Activated naive CD8-positive, alpha-beta T cell treated with anti-CD3 and anti-CD28 coated beads, Interleukin-2, amount 50 U/mL, for 24 hours (primary cell): ENCODE measurements around the gene ZBTB7C.
"Not testable (repeated sequence)": the region's sequence is repeated elsewhere in the genome, so short reads cannot be mapped to it uniquely, and the experiment has no call there.

ENCODE experiments used
- ATAC-seq: fragments of 150-1000 bp; cut with Tn5 transposase; one replicate; pipeline ENCODE4 v1.10.0; 2021
- DNase-seq: peaks from one replicate; pipeline ENCODE4 v3.0.0; 2021
- H3K27ac Mint-ChIP-seq: one replicate; pipeline ENCODE4 v1.8.0; 2021; ENCODE audit warnings: mild to moderate bottlenecking, mixed read lengths
- H3K27me3 Mint-ChIP-seq: one replicate; pipeline ENCODE4 v1.8.0; 2021; ENCODE audit warnings: mixed read lengths
- H3K36me3 Mint-ChIP-seq: one replicate; pipeline ENCODE4 v1.8.0; 2021; ENCODE audit warnings: low read depth, mixed read lengths
- H3K4me1 Mint-ChIP-seq: one replicate; pipeline ENCODE4 v1.8.0; 2021; ENCODE audit warnings: mixed read lengths
- H3K4me3 Mint-ChIP-seq: one replicate; pipeline ENCODE4 v1.8.0; 2021; ENCODE audit warnings: mild to moderate bottlenecking, moderate library complexity, mixed read lengths
- H3K9me3 Mint-ChIP-seq: one replicate; pipeline ENCODE4 v1.8.0; 2021; ENCODE audit warnings: mixed read lengths

ZBTB7C gene

DNA sequence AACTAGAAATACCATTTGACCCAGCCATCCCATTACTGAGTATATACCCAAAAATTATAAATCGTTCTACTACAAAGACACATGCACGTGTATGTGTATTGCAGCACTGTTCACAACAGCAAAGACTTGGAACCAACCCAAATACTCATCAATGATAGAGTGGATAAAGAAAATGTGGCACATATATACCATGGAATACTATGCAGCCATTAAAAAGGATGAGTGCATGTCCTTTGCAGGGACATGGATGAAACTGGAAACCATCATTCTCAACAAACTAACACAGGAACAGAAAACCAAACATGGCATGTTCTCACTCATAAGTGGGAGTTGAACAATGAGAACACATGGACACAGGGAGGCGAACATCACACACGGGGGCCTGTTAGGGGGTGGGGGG lies 25.2 kb upstream of the ZBTB7C start:
- ATAC-seq, H3K27ac Mint-ChIP-seq, DNase-seq, H3K4me1 Mint-ChIP-seq, H3K9me3 Mint-ChIP-seq, H3K36me3 Mint-ChIP-seq, H3K4me3 Mint-ChIP-seq: not testable (repeated sequence)
- H3K27me3 Mint-ChIP-seq = peaks cover 21% of the 10 kb centered on the region

DNA sequence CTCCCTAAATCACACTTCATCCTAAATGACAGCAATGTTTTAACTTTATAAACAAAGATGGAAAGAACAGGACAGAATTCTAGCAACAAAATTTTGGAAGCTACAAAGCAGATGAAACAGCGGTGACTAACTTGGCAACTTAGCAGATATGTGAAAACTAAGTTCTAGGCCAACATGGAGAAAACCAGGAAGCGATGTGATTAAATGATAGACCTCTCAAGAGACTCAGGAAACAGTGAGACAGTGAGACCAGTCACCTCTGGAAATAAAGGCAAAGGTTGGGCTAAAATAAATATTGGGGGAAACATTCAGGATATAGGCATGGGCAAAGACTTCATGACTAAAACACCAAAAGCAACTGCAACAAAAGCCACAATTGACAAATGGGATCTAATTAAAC lies 24.4 kb upstream of the ZBTB7C start:
- H3K27ac Mint-ChIP-seq = no peak overlapping the region
- ATAC-seq = no peak
- no peaks in the 10 kb centered on the region for H3K4me1 Mint-ChIP-seq
- no peaks in the 10 kb centered on the region for H3K9me3 Mint-ChIP-seq
- H3K4me3 Mint-ChIP-seq = no peak overlapping the region
- no peak for DNase-seq
- no peaks in the 10 kb centered on the region for H3K36me3 Mint-ChIP-seq
- peaks cover 27% of the 10 kb centered on the region for H3K27me3 Mint-ChIP-seq

DNA sequence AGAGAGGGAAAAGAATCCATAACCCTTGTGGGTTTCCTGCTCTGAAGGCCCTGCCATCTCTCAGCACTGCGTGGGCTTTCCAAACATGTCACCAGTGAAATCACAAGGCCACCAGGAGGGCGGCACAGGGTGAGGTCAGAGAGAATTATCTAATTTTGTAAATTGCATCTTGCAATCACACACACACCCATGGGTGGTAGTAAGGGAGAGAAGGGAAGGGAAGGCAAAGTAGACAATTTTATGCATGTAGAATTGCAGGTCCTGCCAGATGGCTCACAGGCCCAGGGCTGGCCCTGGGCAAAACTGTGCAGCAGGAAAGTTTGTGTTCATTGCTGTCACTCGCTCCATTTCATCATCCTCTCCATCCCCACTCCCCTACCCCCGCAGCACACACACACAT lies 21.0 kb upstream of the ZBTB7C start:
- no peaks in the 10 kb centered on the region for H3K9me3 Mint-ChIP-seq
- H3K36me3 Mint-ChIP-seq = no peaks in the 10 kb centered on the region
- peaks cover 45% of the 10 kb centered on the region for H3K27me3 Mint-ChIP-seq
- H3K27ac Mint-ChIP-seq = no peak overlapping the region
- no peaks in the 10 kb centered on the region for H3K4me1 Mint-ChIP-seq
- H3K4me3 Mint-ChIP-seq = no peak overlapping the region
- no peak for DNase-seq
- no peak for ATAC-seq

DNA sequence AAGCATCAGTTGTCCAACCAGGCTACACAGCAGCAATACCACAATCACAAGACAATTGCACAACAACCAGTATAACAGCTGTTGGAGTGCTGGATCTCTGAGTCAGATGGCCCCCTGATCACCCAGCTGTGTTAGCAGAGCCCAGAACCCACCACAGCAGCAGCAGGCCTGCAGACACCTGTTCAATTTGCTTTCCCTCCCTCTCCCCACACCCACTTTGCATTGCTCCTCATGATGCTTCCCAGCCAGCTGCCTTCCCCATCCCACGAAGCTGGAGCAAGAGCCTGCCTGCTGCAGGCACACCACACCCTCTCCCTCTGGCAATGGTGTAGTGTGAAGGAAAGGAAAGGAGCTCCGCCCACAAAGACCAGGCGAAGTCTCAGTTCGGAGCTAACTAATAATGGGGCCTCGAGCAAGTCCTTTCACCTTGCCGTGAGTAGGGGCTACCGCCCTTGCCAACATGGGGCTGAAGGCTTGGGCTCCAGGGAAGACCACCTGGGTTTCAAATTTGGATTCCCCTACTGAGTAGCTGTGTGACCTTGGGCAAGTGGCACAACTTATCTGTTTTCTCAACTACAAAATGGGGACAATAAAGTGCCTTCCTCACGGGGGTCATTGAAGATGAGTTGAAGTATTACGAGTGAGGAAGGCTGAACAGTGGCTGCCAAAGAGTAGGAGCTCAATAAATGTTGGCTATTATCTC lies 19.4 kb upstream of the ZBTB7C start:
- DNase-seq = no peak
- no peaks in the 10 kb centered on the region for H3K4me1 Mint-ChIP-seq
- H3K9me3 Mint-ChIP-seq = no peaks in the 10 kb centered on the region
- no peaks in the 10 kb centered on the region for H3K36me3 Mint-ChIP-seq
- ATAC-seq = no peak
- no peak overlapping the region for H3K4me3 Mint-ChIP-seq
- H3K27me3 Mint-ChIP-seq = peaks cover 45% of the 10 kb centered on the region
- H3K27ac Mint-ChIP-seq = no peak overlapping the region

DNA sequence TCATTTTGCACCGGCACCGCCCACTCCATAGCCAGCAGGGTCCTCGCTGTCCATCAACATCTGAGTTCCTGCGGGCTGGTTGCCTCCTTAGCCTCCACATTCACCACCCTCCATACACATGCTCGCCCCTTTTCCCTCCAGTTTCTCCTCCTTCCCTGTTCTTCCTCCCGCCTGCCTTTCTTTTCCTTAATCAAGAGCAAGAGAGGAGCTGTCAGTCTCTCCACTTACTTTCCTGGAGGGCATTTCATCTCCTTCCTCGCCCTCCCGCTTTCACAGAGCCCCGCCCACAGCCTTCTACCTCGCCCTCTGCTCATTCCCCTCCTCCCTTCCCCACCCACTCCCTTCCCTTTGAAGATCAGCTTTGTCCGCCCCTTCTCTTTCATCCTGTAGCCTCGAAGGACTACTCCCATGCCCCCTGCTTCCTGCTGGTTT lies 13.8 kb upstream of the ZBTB7C start:
- no peaks in the 10 kb centered on the region for H3K9me3 Mint-ChIP-seq
- H3K27ac Mint-ChIP-seq = no peak overlapping the region
- ATAC-seq (no peak), DNase-seq (no peak)
- H3K4me3 Mint-ChIP-seq = no peak overlapping the region
- no peaks in the 10 kb centered on the region for H3K36me3 Mint-ChIP-seq
- no peaks in the 10 kb centered on the region for H3K4me1 Mint-ChIP-seq
- H3K27me3 Mint-ChIP-seq = peaks cover 55% of the 10 kb centered on the region

DNA sequence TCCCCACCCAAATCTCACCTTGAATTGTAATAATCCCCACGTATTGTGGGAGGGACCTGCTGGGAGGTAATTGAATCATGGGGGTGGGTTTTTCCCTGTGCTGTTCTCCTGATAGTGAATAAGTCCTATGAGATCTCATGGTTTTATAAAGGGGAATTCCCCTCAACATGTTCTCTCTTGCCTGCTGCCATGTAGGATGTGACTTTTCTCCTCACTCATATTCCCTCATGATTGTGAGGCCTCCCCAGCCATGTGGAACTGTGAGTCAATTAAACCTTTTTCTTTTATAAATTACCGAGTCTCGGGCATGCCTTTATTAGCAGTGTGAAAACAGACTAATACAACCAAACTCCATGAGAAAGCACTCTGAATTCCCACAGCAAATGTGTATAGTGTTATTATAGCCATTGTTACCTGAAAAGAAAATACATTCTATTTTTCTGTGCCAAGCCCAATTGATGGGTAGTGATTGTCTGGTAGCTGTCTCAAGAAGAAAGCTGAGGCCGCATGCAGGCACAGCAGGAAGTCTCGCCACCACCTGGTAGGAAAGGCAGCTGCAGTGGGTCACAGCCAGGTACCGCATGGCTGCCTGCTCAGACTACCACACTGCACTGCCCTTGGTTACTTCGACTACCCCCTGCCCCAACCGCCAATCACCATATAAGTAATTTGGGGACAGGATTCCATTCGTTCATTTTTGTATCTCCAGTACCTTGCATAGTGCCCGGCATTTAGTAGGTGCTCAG lies 10.3 kb upstream of the ZBTB7C start:
- H3K9me3 Mint-ChIP-seq = no peaks in the 10 kb centered on the region
- H3K27ac Mint-ChIP-seq = no peak overlapping the region
- no peaks in the 10 kb centered on the region for H3K4me1 Mint-ChIP-seq
- no peaks in the 10 kb centered on the region for H3K36me3 Mint-ChIP-seq
- no peak overlapping the region for H3K4me3 Mint-ChIP-seq
- DNase-seq (no peak), ATAC-seq (no peak)
- H3K27me3 Mint-ChIP-seq = peaks cover 61% of the 10 kb centered on the region

DNA sequence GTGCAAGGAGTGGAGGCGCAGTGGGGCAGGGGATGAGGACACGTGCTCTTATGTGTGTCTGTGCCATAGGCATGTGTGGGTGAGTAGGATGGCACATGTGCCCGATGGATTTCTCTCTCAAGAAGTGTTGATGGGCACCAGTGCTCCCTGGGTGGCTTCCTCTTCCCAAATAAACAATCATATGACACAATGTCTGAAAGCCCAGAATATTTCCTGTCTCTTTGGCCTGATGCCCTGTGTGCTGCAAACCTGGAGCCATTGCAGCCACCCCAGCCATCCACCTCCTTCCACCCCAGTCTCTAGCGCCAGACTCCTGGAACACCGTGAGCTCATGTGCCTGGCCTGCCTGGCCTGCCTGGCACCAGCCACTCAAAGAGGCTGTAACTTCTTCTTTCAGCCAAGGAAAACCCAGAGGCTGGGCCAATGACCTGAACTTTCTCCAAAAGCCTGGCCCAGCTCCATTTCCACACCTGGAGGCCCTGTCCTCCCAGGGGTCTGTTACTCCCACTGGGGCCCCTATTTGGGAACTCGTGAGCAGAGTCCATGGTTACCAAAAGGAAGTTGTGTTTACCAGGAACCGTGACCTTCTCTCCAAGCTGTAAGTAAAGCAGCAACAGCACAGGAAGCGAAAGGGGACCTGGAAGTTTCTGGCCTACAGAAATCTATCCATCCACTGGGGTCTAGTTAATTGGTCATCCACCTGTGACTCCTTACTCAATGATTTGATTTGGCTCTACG lies 9.5 kb upstream of the ZBTB7C start:
- H3K36me3 Mint-ChIP-seq = no peaks in the 10 kb centered on the region
- H3K27me3 Mint-ChIP-seq = peaks cover 68% of the 10 kb centered on the region
- H3K4me1 Mint-ChIP-seq = no peaks in the 10 kb centered on the region

DNA sequence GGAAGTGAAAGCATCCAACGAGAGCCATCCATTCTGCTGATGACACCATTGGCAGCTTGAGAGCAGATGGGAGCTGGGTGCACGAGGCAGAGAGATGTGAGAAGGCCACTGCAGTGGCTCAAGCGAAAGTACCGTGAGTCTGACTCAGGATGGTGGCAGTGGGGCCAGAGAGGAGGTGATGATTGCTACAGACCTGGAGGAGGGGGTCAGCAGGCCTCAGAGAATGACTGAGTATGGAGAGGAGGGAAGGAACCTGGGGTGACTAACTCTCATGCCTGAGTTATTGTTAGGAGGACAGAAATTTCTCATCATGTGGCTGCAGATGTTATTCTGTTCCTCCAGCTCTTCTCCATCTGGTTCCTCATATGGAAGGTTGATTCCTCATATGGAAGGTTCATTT lies 8.8 kb upstream of the ZBTB7C start:
- peaks cover 1% of the 10 kb centered on the region for H3K36me3 Mint-ChIP-seq
- ATAC-seq (no peak), DNase-seq (no peak)
- no peak overlapping the region for H3K27ac Mint-ChIP-seq
- no peak overlapping the region for H3K4me3 Mint-ChIP-seq
- H3K27me3 Mint-ChIP-seq = peaks cover 70% of the 10 kb centered on the region
- H3K4me1 Mint-ChIP-seq = no peaks in the 10 kb centered on the region
- H3K9me3 Mint-ChIP-seq = no peaks in the 10 kb centered on the region

More for the DNA sequence above, 9.5 kb upstream of the ZBTB7C start:
- H3K27ac Mint-ChIP-seq = no peak overlapping the region
- ATAC-seq (no peak), DNase-seq (no peak)
- no peaks in the 10 kb centered on the region for H3K9me3 Mint-ChIP-seq
- no peak overlapping the region for H3K4me3 Mint-ChIP-seq

DNA sequence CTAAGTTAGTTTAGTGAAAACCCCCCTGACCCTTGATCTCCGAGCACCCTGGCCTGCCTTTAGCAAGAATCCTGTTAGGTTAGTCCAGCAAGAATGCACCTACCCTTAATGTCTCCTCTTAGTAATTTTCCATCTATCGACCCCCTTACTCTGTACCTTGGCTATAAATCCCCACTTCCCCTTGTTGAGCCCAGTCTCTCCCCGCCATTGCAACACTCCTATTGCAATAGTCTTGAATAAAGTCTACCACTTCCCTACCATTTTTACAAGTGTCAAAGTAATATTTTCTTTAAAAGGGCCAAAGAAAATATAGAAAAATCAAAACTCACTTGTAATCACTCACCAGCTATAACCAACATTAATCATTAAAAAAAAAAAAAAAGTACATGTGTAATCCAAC lies 4.2 kb upstream of the ZBTB7C start:
- ATAC-seq (no peak), DNase-seq (no peak)
- H3K36me3 Mint-ChIP-seq = peaks cover 1% of the 10 kb centered on the region
- peaks cover 73% of the 10 kb centered on the region for H3K27me3 Mint-ChIP-seq
- H3K4me3 Mint-ChIP-seq = no peak overlapping the region
- no peaks in the 10 kb centered on the region for H3K9me3 Mint-ChIP-seq
- H3K4me1 Mint-ChIP-seq = peaks cover 5% of the 10 kb centered on the region
- H3K27ac Mint-ChIP-seq = no peak overlapping the region

DNA sequence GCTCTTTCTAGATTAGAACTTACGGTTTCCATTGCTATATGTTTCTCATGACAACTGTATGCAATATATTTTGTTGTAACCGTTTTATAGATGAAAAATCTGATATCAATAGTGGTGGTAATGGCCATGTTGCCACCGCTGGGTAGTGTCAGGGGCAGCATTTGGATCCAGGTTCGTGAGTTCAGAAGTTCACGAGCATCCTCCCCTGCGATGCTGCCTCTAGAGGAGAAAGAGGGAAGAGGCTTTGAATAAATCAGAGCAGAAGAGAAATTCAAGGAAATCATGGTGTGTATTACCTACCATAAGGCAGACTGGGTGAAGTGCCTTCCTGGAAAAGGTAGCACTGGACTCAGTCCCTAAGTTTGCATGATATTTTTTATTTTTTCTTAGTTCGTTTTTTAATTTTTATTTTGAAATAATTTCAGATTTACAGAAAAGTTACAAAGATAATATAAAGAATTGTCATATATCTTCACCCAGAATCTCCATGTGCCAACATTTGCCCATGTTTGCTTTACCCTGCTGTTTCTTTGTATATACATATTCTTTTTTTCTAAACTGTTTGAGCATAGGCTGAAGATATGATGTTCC lies 3.3 kb upstream of the ZBTB7C start:
- no peak overlapping the region for H3K27ac Mint-ChIP-seq
- no peaks in the 10 kb centered on the region for H3K9me3 Mint-ChIP-seq
- DNase-seq (peak; percentile 12), ATAC-seq (no peak)
- peaks cover 10% of the 10 kb centered on the region for H3K4me1 Mint-ChIP-seq
- peaks cover 74% of the 10 kb centered on the region for H3K27me3 Mint-ChIP-seq
- H3K36me3 Mint-ChIP-seq = peaks cover 1% of the 10 kb centered on the region
- H3K4me3 Mint-ChIP-seq = no peak overlapping the region

DNA sequence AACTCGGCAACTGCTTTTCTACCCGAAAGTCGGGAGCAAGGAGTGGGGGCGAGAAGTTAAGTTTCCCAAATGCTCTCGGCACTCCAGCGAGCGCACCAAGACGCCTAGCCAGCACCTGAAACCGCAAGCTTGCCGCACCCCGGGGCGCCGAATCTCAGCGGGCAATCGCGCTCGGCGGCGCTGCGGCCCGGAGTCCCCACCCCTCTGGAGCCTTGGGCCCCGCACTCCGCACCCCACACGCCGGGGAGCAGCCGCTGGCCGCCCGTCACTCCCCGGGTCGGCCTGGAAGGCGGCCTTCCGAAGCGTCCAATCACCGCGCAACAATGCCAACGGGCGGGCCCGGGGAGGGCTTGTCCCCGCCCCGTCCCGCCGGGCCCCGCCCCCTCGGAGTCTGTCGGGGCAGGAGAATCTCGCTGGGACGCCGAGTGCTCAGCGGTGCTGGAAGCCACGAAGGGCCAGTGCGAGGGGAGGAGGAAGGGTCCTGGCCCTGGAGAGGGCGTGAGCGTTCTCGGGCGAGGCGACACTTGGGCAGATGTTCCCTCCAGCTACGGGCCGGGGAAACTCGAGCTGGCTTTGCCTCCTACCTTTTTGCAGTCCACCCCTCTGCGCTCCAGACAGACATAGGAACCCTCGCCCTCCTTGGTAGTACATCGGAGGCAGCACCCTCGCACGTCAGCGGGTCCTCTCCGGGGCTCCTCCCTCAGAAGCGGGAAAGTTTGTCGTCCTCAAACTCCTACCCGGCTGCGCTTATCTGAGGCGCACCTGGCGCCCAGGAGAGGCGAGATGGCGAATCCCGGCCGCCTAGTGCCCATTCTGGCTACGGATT lies 1.1 kb upstream of the ZBTB7C start:
- DNase-seq = peak; percentile 78
- Mint-ChIP-seq H3K27ac (no peak overlapping the region), H3K4me1 (peaks cover 11% of the 10 kb centered on the region), H3K36me3 (peaks cover 1% of the 10 kb centered on the region), H3K9me3 (no peaks in the 10 kb centered on the region), H3K27me3 (peaks cover 77% of the 10 kb centered on the region), H3K4me3 (peak overlapping the region; percentile 63)
- peak; percentile 89 for ATAC-seq

DNA sequence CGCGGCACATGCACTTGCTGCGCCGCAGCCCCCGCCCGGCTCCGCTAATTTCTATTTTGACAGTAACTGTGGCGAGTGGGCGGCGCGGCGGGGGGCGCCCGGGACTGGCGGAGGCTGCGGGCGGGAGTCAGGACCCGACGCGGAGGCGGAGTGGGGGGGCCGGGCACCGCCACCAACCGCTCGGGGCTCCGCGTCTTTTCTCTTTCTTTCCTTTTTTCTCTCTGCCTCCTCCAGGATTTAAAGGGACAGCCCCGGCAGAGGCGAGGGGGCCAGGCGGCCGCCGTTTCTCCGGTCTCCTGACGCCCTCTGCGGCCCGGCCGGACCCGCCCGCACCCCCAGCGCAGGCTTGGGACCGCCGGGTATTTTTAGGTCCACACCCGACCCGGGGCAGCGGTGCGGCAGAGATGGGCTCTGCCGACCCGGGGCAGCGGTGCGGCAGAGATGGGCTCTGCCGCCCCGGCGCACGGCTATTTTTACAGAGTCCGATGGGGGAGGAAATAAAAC lies 460 bp upstream of the ZBTB7C start:
- ATAC-seq = no peak
- H3K9me3 Mint-ChIP-seq = no peaks in the 10 kb centered on the region
- peaks cover 76% of the 10 kb centered on the region for H3K27me3 Mint-ChIP-seq
- H3K36me3 Mint-ChIP-seq = peaks cover 1% of the 10 kb centered on the region
- H3K4me1 Mint-ChIP-seq = peaks cover 14% of the 10 kb centered on the region
- peak overlapping the region; percentile 63 for H3K4me3 Mint-ChIP-seq
- no peak overlapping the region for H3K27ac Mint-ChIP-seq
- peak; percentile 11 for DNase-seq

DNA sequence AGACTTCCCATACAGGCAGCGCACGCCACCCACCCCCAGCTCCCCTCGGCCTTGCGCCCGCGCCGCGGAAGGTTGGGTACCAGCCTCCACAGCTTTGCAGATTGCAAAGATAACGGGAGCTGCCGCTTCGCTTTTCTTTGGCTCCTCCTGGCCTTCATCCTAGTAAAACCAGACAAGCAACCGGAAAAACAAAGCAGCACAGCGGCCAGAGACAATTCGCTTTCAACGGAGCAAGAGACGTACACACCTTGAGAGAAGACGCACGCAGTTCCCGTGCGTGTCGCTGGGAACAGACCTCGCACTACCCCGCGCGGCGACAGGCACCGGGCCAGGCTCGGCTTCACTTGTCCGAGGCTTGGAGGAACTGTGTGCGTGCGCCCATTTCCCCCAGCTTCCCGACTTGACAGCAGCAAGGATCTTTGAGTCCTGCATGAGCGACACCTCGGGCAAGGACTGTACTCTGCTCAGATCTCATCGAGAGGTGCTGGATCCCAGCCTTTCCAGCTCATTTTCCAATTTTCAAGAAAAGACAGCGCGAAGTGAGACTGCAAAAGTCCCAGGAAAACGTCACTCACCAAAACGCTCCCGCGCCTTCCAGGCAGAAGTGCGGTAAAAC lies 964 bp downstream of the ZBTB7C start:
- H3K9me3 Mint-ChIP-seq = no peaks in the 10 kb centered on the region
- peak overlapping the region; percentile 63 for H3K4me3 Mint-ChIP-seq
- no peaks in the 10 kb centered on the region for H3K36me3 Mint-ChIP-seq
- peaks cover 71% of the 10 kb centered on the region for H3K27me3 Mint-ChIP-seq
- ATAC-seq (no peak), DNase-seq (peak; percentile 2)
- peaks cover 14% of the 10 kb centered on the region for H3K4me1 Mint-ChIP-seq
- no peak overlapping the region for H3K27ac Mint-ChIP-seq
